Heart left ventricle (tissue), 16 donors: Measurements from ENCODE around the gene DSTN. TPM values are rescaled to one million over a fixed set of nuclear protein-coding genes. Genes with fewer than 3 reads are reported as not detected.
A peak's percentile ranks its signal among the peaks of the same experiment; 100 is the strongest.

Experiments used
- ATAC-seq, 4 donors: fragments of 200-7000 bp; cut with Tn5 transposase; one replicate each; pipeline ENCODE4 v1.9.1; 2020 to 2022; ENCODE audit warnings: moderate library complexity in 4 of 4, mild to moderate bottlenecking in 3 of 4, moderate number of reproducible peaks in 1 of 4
- DNase-seq, 5 donors: peaks; one replicate each; pipeline ENCODE4 v3.0.0-alpha.2; 2020
- H3K27ac ChIP-seq, 12 donors: fragments of 200-600 bp; sonication (generic) in 4 of 12; one replicate each; pipeline versions ENCODE4 v1.5.0 to v1.8.0; 2016 to 2022; ENCODE audit warnings: mild to moderate bottlenecking in 2 of 12
- H3K27me3 ChIP-seq, 9 donors: fragments of 200-600 bp; sonication (generic) in 2 of 9; one replicate each; pipeline versions ENCODE4 v1.5.1 to v1.8.0; 2016 to 2022; ENCODE audit warnings: mild to moderate bottlenecking in 3 of 9
- H3K36me3 ChIP-seq, 9 donors: fragments of 200-600 bp; sonication (generic) in 2 of 9; one replicate each; pipeline versions ENCODE4 v1.5.0 to v1.8.0; 2018 to 2022; ENCODE audit warnings: mild to moderate bottlenecking in 2 of 9
- H3K4me1 ChIP-seq, 12 donors: fragments of 200-600 bp; sonication (generic) in 4 of 12; one replicate each; pipeline versions ENCODE4 v1.5.0 to v1.8.0; 2016 to 2022; ENCODE audit warnings: mild to moderate bottlenecking in 3 of 12
- H3K4me3 ChIP-seq, 12 donors: fragments of 200-600 bp; sonication (generic) in 4 of 12; one replicate each; pipeline versions ENCODE4 v1.5.0 to v1.8.0; 2017 to 2022; ENCODE audit warnings: mild to moderate bottlenecking in 9 of 12, moderate library complexity in 4 of 12
- H3K9me3 ChIP-seq, 12 donors: fragments of 200-600 bp; sonication (generic) in 4 of 12; one replicate each; pipeline versions ENCODE4 v1.5.0 to v1.8.0; 2016 to 2022; ENCODE audit warnings: mild to moderate bottlenecking in 1 of 12
- POLR2A ChIP-seq, 2 donors: fragments of 450-650 bp; IDR thresholded peaks; one replicate each; pipeline ENCODE4 v1.6.1; 2017; ENCODE audit warnings: antibody characterized with exemption in 2 of 2, mild to moderate bottlenecking in 2 of 2, moderate library complexity in 2 of 2
- WGBS, 4 donors: extraction: QIAGEN DNeasy Blood & Tissue Kit in 2 of 4; methylation state at CpG; one replicate each; pipeline versions ENCODE4 v1.1.5 to v1.1.7; 2013 to 2018; 5-methylcytosine and 5-hydroxymethylcytosine counted together
- intact Hi-C, 10 donors: fragments of 100-400 bp; cut with DNase I; formaldehyde crosslinking; loops; one replicate each; pipeline versions ENCODE4 v1.11.1 to v1.14.2; 2022
- polyA plus RNA-seq, 2 donors: library from polyadenylated mRNA; stranded (reverse); fragments of 200-250 nt; gene quantifications; one replicate each; pipeline ENCODE4 v1.2.3, GENCODE V29; 2013
- total RNA-seq, 9 donors: library from RNA; depleted of rRNA in 2 of 9; stranded (reverse); fragments of >200 nt in 2 of 9; fragmentation: NEBNext Ultra II Directional in 3 of 9; extraction: Animal tissue kit (Norgen Biotek cat#: 25700) in 3 of 9; gene quantifications; one replicate each; pipeline versions ENCODE4 v1.1.0 to v1.2.4, GENCODE V29; 2016 to 2023
- TF ChIP-seq, protein P1 (sequence below), 12 donors: fragments of 200-600 bp; sonication (generic) in 4 of 12; IDR thresholded peaks; one replicate each; pipeline versions ENCODE4 v1.5.0 to v1.8.0; 2018 to 2022; ENCODE audit warnings: antibody characterized with exemption in 12 of 12, mild to moderate bottlenecking in 5 of 12
- donor health status: ischemic (EF 13 %, LVEDD 7.1; RV severe dilation, severe dysfunction).
- donor health status: healthy with polysubstance abuse.
- donor health status: DM: no; HTN: yes; CAD: no.
- donor health status: DM: no; HTN: no; CAD: no.
- donor health status: ischemic (EF 25% LVEDD 6.9; RV normal size, moderate dysfunction).
- donor health status: ischemic (EF 25% LVEDD 5.7; RV mildly dilated, moderate dysfunction).
- donor health status: healthy.
- donor health status: DM: yes; HTN: yes; CAD: no.
- donor health status: ischemic (EF 35%, LVEDD 5.7; RV mildly dilated, moderate dysfunction).
- donor health status: nonischemic (EF 11% LVEDD 7.7; RV severe dilation, severe dysfunction).
- donor health status: DM: yes; HTN: yes; CAD: no.
- donor health status: PGD.
- donor health status: ischemic (EF 29% LVEDD 5.4; RV normal size, mild dysfunction).
- donor health status: nonischemic (EF 23%, LVEDD 6.1; RV moderate dilation, normal function).

The DSTN gene
- total and polyA plus RNA-seq, 11 donors, result 447 to 738 (median 546) TPM

GRCh38 chr20:17576215-17576614 lies 6.3 kb downstream of the DSTN start:
- TF ChIP-seq POLR2A (IDR thresholded peaks at IDR 0.05), result no peak
- TF ChIP-seq, protein P1, sequence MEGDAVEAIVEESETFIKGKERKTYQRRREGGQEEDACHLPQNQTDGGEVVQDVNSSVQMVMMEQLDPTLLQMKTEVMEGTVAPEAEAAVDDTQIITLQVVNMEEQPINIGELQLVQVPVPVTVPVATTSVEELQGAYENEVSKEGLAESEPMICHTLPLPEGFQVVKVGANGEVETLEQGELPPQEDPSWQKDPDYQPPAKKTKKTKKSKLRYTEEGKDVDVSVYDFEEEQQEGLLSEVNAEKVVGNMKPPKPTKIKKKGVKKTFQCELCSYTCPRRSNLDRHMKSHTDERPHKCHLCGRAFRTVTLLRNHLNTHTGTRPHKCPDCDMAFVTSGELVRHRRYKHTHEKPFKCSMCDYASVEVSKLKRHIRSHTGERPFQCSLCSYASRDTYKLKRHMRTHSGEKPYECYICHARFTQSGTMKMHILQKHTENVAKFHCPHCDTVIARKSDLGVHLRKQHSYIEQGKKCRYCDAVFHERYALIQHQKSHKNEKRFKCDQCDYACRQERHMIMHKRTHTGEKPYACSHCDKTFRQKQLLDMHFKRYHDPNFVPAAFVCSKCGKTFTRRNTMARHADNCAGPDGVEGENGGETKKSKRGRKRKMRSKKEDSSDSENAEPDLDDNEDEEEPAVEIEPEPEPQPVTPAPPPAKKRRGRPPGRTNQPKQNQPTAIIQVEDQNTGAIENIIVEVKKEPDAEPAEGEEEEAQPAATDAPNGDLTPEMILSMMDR (IDR thresholded peaks at IDR 0.05), result no peak
- ATAC-seq, result no peak
- intact Hi-C loops, result no loop called here
- Histone ChIP-seq H3K4me3 (no peak overlapping the region), H3K4me1 (peaks cover 6 to 91% (median 67%) of the 10 kb centered on the region in 12 donors), H3K9me3 (no peaks in the 10 kb centered on the region), H3K36me3 (peaks cover 0 to 14% (median 0%) of the 10 kb centered on the region in 9 donors), H3K27me3 (no peaks in the 10 kb centered on the region), H3K27ac (no peak overlapping the region)
- WGBS, 4 donors, result 63 to 65% (median 64%) methylated on average over 8 of the region's 8 CpGs
- DNase-seq, result no peak

- Histone ChIP-seq H3K27me3 (no peaks in the 10 kb centered on the region), H3K27ac (peak overlapping the region in 1 of 12 donors; percentile 46), H3K4me1 (peaks cover 0 to 76% (median 47%) of the 10 kb centered on the region in 12 donors), H3K9me3 (no peaks in the 10 kb centered on the region), H3K4me3 (no peak overlapping the region), H3K36me3 (peaks cover 0 to 17% (median 0%) of the 10 kb centered on the region in 9 donors)
- WGBS, 4 donors, result 84 to 94% (median 89%) methylated on average over 4 of the region's 4 CpGs
- intact Hi-C loops, result no loop called here
- TF ChIP-seq, protein P1 (IDR thresholded peaks at IDR 0.05), result no peak
- no peak for TF ChIP-seq POLR2A (IDR thresholded peaks at IDR 0.05)
- DNase-seq, result no peak
- ATAC-seq, result no peak
Observed at GRCh38 chr20:17579369-17580039, 9.6 kb downstream of the DSTN start.

DNA sequence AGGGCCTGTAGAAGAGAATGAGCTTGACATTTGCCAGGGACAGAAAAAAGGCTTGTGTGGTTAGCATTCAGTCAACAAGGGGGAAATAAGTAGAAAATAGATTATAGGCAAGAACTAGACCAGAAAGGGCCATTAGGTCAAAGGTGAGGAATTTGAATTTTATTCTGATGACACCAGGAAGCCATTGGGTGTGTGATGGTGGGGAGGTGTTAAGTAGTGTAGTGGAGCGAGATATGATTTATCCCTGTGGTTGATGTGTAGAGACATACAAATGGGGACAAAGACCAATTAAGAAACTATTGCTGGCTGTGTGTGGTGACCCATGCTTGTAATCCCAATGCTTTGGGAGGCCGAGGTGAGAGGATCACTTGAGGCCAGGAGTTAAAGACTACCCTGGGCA lies 11.0 kb downstream of the DSTN start:
- H3K27me3 ChIP-seq, result no peaks in the 10 kb centered on the region
- 84 to 97% (median 92%) methylated on average over 2 of the region's 2 CpGs for whole genome bisulfite sequencing, 4 donors
- peaks cover 0 to 12% (median 0%) of the 10 kb centered on the region in 9 donors for H3K36me3 ChIP-seq
- H3K9me3 ChIP-seq, result no peaks in the 10 kb centered on the region
- H3K4me1 ChIP-seq, result peaks cover 0 to 77% (median 48%) of the 10 kb centered on the region in 12 donors
- DNase-seq, result no peak
- TF ChIP-seq POLR2A (IDR thresholded peaks at IDR 0.05), result no peak
- TF ChIP-seq, protein P1 (IDR thresholded peaks at IDR 0.05), result no peak
- no peak for ATAC-seq
- intact Hi-C loops, result no loop called here
- H3K27ac ChIP-seq, result peak overlapping the region in 1 of 12 donors; percentile 46
- H3K4me3 ChIP-seq, result no peak overlapping the region

- Histone ChIP-seq H3K27ac (peak overlapping the region in 1 of 12 donors; percentile 32), H3K4me3 (no peak overlapping the region), H3K9me3 (no peaks in the 10 kb centered on the region), H3K36me3 (peaks cover 0 to 10% (median 0%) of the 10 kb centered on the region in 9 donors), H3K27me3 (no peaks in the 10 kb centered on the region), H3K4me1 (peaks cover 0 to 76% (median 53%) of the 10 kb centered on the region in 12 donors)
- no peak for DNase-seq
- TF ChIP-seq POLR2A (IDR thresholded peaks at IDR 0.05), result no peak
- TF ChIP-seq, protein P1 (IDR thresholded peaks at IDR 0.05), result no peak
- 92 to 99% (median 94%) methylated on average over 3 of the region's 3 CpGs for WGBS, 4 donors
- intact Hi-C loops, result no loop called here
- no peak for ATAC-seq
Observed at GRCh38 chr20:17583126-17583525, 13.3 kb downstream of the DSTN start.
